Measurements from ENCODE around the gene BATF2.

DNA sequence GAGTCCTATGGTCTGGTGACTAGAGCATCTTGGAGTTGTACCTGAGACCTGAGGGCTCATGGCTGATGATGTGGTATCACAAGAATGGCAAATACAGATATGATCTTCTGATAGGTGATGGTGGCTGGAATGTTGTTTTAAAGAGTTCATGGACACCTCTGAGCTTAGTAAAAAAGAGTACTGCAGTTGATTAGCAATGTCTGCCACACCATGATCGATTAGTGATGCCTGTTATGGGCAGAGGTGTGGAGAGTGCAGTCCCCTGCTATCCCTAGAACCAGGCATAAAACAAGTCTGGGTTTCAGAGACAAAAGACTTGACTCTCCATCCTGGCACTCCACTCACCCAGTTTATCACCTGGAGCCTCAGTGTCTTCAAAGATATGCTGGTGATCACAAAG, 1.4 kb upstream of the BATF2 start:
- no peak for TF ChIP-seq HDGF (IDR thresholded peaks at IDR 0.05; ENCODE audit: borderline replicate concordance)
- TF ChIP-seq LEF1 (IDR thresholded peaks at IDR 0.05; ENCODE audit: borderline replicate concordance), result no peak
- no peak for TF ChIP-seq CTBP1 (IDR thresholded peaks at IDR 0.05; ENCODE audit: borderline replicate concordance)
- TF ChIP-seq FOXM1 (IDR thresholded peaks at IDR 0.05; ENCODE audit: borderline replicate concordance), result no peak
- TF ChIP-seq ELF4 (IDR thresholded peaks at IDR 0.05), result no peak
- no peak for TF ChIP-seq ARNT (IDR thresholded peaks at IDR 0.05)
- TF ChIP-seq SP1 (IDR thresholded peaks at IDR 0.05), result no peak
- TF ChIP-seq BHLHE40 (IDR thresholded peaks at IDR 0.05; ENCODE audit: borderline replicate concordance), result no peak
- TF ChIP-seq FOXA1 (IDR thresholded peaks at IDR 0.05), result no peak

Measured in HEK293T (cell line).